CD14-positive monocyte (primary cell): ENCODE data around the gene DACT2. TPM values are rescaled to one million over a fixed set of nuclear protein-coding genes. Genes with fewer than 3 reads are reported as not detected.

Source experiments
- DNase-seq, 3 donors: peaks; one replicate each; pipeline ENCODE4 v3.0.0-alpha.2; 2011 to 2022
- H2AFZ ChIP-seq: 2 replicates; pipeline ENCODE4 v1.6.0; 2012; ENCODE audit warnings: mild to moderate bottlenecking, low read depth, low read length, inconsistent platforms; ENCODE audit not compliant: insufficient read depth, poor library complexity, severe bottlenecking
- H3K27ac ChIP-seq, 2 donors: 1 replicate in 1 of 2; 2 replicates in 1 of 2; pipeline ENCODE4 v1.5.1; 2012 to 2013; ENCODE audit warnings: low read length in 2 of 2, control low read depth in 1 of 2, inconsistent platforms in 1 of 2, low read depth in 1 of 2, mild to moderate bottlenecking in 1 of 2
- H3K27me3 ChIP-seq, 2 donors: one replicate each; pipeline versions ENCODE4 v1.6.0 to v1.6.1; 2011 to 2013; ENCODE audit warnings: low read length in 2 of 2; ENCODE audit not compliant: control insufficient read depth in 2 of 2, insufficient read depth in 2 of 2
- H3K36me3 ChIP-seq, 2 donors: replicated peaks in 1 of 2; 1 replicate in 1 of 2; 2 replicates in 1 of 2; pipeline versions ENCODE4 v1.5.1 to v1.6.1; 2012 to 2013; ENCODE audit warnings: low read length in 2 of 2, control low read depth in 1 of 2, inconsistent platforms in 1 of 2, mild to moderate bottlenecking in 1 of 2; ENCODE audit not compliant: insufficient read depth in 2 of 2, control insufficient read depth in 1 of 2
- H3K4me1 ChIP-seq, 2 donors: 1 replicate in 1 of 2; 2 replicates in 1 of 2; pipeline versions ENCODE4 v1.5.1 to v1.6.1; 2012 to 2013; ENCODE audit warnings: low read length in 2 of 2, control low read depth in 1 of 2, inconsistent platforms in 1 of 2, mild to moderate bottlenecking in 1 of 2, moderate library complexity in 1 of 2; ENCODE audit not compliant: insufficient read depth in 2 of 2, control insufficient read depth in 1 of 2
- H3K4me2 ChIP-seq: replicated peaks from 2 replicates; pipeline ENCODE3; 2012; ENCODE audit warnings: low read length, moderate library complexity, mild to moderate bottlenecking; ENCODE audit not compliant: poor library complexity, severe bottlenecking; ENCODE audit errors: extremely low read depth
- H3K4me3 ChIP-seq, 3 experiments: fragments of 200-600 bp in 1 of 3; sonication (generic) in 1 of 3; replicated peaks in 1 of 3; 1 replicate in 2 of 3; 2 replicates in 1 of 3; pipeline ENCODE4 v1.5.1; 2011 to 2013; ENCODE audit warnings: low read length in 3 of 3, mild to moderate bottlenecking in 3 of 3, control low read depth in 2 of 3, low read depth in 2 of 3, inconsistent platforms in 1 of 3, moderate library complexity in 1 of 3
- H3K79me2 ChIP-seq: 2 replicates; pipeline ENCODE4 v1.6.0; 2012; ENCODE audit warnings: mild to moderate bottlenecking, control low read depth, inconsistent platforms, low read length, moderate library complexity; ENCODE audit not compliant: insufficient read depth
- H3K9ac ChIP-seq: 2 replicates; pipeline ENCODE4 v1.6.0; 2017; ENCODE audit warnings: low read length, mild to moderate bottlenecking; ENCODE audit not compliant: insufficient read depth, poor library complexity, severe bottlenecking
- H3K9me3 ChIP-seq, 2 donors: replicated peaks in 1 of 2; 1 replicate in 1 of 2; 2 replicates in 1 of 2; pipeline versions ENCODE4 v1.5.1 to v1.6.1; 2012 to 2013; ENCODE audit warnings: low read length in 2 of 2, control low read depth in 1 of 2; ENCODE audit not compliant: control insufficient read depth in 1 of 2, insufficient read depth in 1 of 2
- H4K20me1 ChIP-seq: 2 replicates; pipeline ENCODE4 v1.6.0; 2012; ENCODE audit warnings: mild to moderate bottlenecking, low read length, control low read depth, moderate library complexity; ENCODE audit not compliant: insufficient read depth
- H3K27ac Mint-ChIP-seq, 7 donors: one replicate each; pipeline ENCODE4 v1.8.0; 2020; ENCODE audit warnings: mild to moderate bottlenecking in 7 of 7, mixed read lengths in 7 of 7, moderate library complexity in 6 of 7, inconsistent platforms in 2 of 7
- H3K27me3 Mint-ChIP-seq, 3 donors: one replicate each; pipeline ENCODE4 v1.8.0; 2021 to 2022; ENCODE audit warnings: low read depth in 3 of 3, mild to moderate bottlenecking in 3 of 3, mixed read lengths in 3 of 3, moderate library complexity in 3 of 3, inconsistent platforms in 1 of 3
- H3K36me3 Mint-ChIP-seq, 2 donors: one replicate each; pipeline ENCODE4 v1.8.0; 2020; ENCODE audit warnings: mixed read lengths in 2 of 2, inconsistent platforms in 1 of 2, mild to moderate bottlenecking in 1 of 2
- H3K4me1 Mint-ChIP-seq: one replicate; pipeline ENCODE4 v1.8.0; 2020; ENCODE audit warnings: mild to moderate bottlenecking, mixed read lengths
- H3K4me3 Mint-ChIP-seq, 2 donors: one replicate each; pipeline ENCODE4 v1.8.0; 2020; ENCODE audit warnings: mild to moderate bottlenecking in 2 of 2, mixed read lengths in 2 of 2, moderate library complexity in 1 of 2
- H3K9me3 Mint-ChIP-seq, 7 donors: one replicate each; pipeline ENCODE4 v1.8.0; 2020 to 2022; ENCODE audit warnings: mixed read lengths in 7 of 7, mild to moderate bottlenecking in 6 of 7, moderate library complexity in 6 of 7, inconsistent platforms in 2 of 7
- WGBS: methylation state at CpG from one replicate; pipeline ENCODE4 v1.1.5; 2013; ENCODE audit warnings: missing lambda C conversion rate; ENCODE audit not compliant: insufficient coverage; 5-methylcytosine and 5-hydroxymethylcytosine counted together
- intact Hi-C, 2 donors: fragments of 100-400 bp; cut with micrococcal nuclease; formaldehyde crosslinking; loops; one replicate each; pipeline versions ENCODE4 v1.15.0 to v1.15.1; 2023
- polyA plus RNA-seq, 3 donors: library from polyadenylated mRNA; depleted of rRNA in 1 of 3; unstranded in 2 of 3; stranded (reverse) in 1 of 3; fragments of 300-500 nt in 2 of 3; fragments of >200 nt in 1 of 3; fragmentation: Illumina TruSeq in 2 of 3; gene quantifications; 1 replicate in 2 of 3; 2 replicates in 1 of 3; pipeline ENCODE4 v1.2.3, GENCODE V29; 2012 to 2021
- TF ChIP-seq, protein P1 (sequence below): fragments of 200-600 bp; IDR thresholded peaks from one replicate; pipeline ENCODE4 v1.8.0; 2022; ENCODE audit warnings: antibody characterized with exemption, mild to moderate bottlenecking

DACT2 gene
- polyA plus RNA-seq, 3 donors, result not detected

DNA sequence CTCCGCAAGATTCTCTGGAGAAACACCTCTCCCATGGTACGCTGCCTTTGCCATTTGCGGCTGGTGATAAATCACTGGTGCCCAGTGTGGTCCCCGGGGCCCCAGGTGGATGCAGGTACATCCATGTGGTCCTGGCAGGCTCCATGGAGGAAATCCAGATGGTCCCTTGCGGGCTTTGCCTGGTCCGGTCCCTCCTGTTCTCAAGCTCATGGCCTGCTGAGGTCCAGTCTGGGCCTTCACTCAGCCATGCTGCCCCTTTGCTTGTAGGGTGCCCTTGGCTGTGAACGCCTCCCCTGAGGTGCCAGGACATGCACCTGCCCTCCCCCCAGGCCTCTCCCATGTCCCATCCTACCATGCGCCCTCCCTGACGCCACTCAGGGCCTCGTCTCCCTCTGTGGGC lies 21.2 kb upstream of the DACT2 start:
- Histone ChIP-seq H4K20me1 (no peaks in the 10 kb centered on the region), H3K79me2 (no peaks in the 10 kb centered on the region), H3K4me1 (no peaks in the 10 kb centered on the region), H3K27me3 (peaks cover 0 to 5% of the 10 kb centered on the region in 2 donors), H3K27ac (no peak overlapping the region), H3K36me3 (no peaks in the 10 kb centered on the region), H3K4me2 (no peak overlapping the region), H2AFZ (no peak overlapping the region), H3K9ac (no peak overlapping the region), H3K4me3 (no peak overlapping the region), H3K9me3 (no peaks in the 10 kb centered on the region)
- no peaks in the 10 kb centered on the region for H3K36me3 Mint-ChIP-seq
- no peak overlapping the region for H3K4me3 Mint-ChIP-seq
- H3K27ac Mint-ChIP-seq, result no peak overlapping the region
- WGBS, result 85% methylated on average over 8 of the region's 10 CpGs
- peaks cover 5 to 14% (median 7%) of the 10 kb centered on the region in 3 donors for H3K27me3 Mint-ChIP-seq
- no peaks in the 10 kb centered on the region for H3K4me1 Mint-ChIP-seq
- intact Hi-C loops, result no loop called here
- peaks cover 0 to 12% (median 0%) of the 10 kb centered on the region in 7 donors for H3K9me3 Mint-ChIP-seq
- TF ChIP-seq, protein P1, sequence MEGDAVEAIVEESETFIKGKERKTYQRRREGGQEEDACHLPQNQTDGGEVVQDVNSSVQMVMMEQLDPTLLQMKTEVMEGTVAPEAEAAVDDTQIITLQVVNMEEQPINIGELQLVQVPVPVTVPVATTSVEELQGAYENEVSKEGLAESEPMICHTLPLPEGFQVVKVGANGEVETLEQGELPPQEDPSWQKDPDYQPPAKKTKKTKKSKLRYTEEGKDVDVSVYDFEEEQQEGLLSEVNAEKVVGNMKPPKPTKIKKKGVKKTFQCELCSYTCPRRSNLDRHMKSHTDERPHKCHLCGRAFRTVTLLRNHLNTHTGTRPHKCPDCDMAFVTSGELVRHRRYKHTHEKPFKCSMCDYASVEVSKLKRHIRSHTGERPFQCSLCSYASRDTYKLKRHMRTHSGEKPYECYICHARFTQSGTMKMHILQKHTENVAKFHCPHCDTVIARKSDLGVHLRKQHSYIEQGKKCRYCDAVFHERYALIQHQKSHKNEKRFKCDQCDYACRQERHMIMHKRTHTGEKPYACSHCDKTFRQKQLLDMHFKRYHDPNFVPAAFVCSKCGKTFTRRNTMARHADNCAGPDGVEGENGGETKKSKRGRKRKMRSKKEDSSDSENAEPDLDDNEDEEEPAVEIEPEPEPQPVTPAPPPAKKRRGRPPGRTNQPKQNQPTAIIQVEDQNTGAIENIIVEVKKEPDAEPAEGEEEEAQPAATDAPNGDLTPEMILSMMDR, result no peak
- DNase-seq, result no peak

DNA sequence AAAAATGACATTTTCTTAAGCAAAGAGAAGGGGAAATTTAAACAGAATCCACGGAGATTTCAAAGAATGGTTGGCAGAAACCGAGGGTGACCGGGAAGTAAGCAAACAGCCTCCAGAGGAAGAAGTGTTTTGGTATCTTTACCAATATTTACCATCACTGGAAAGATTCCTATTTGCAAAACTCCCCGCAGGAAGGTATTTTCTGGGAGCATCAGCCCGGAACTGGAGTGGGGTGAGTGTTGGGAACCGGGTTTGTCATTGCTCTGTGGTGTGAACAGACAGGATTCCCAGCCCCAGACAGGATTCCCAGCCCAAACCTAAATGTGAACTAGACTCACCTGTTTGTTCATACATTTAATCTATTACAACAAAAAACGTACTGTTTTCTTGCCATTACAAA lies 19.2 kb upstream of the DACT2 start:
- no peak overlapping the region for H3K4me2 ChIP-seq
- H3K36me3 ChIP-seq, result no peaks in the 10 kb centered on the region
- no peak overlapping the region for H3K9ac ChIP-seq
- TF ChIP-seq, protein P1, result no peak
- Mint-ChIP-seq H3K4me1 (no peaks in the 10 kb centered on the region), H3K27ac (no peak overlapping the region), H3K4me3 (no peak overlapping the region), H3K27me3 (peaks cover 0 to 7% (median 6%) of the 10 kb centered on the region in 3 donors), H3K36me3 (no peaks in the 10 kb centered on the region), H3K9me3 (peaks cover 0 to 10% (median 1%) of the 10 kb centered on the region in 7 donors)
- no peak overlapping the region for H2AFZ ChIP-seq
- H3K27me3 ChIP-seq, result no peaks in the 10 kb centered on the region
- no peaks in the 10 kb centered on the region for H3K9me3 ChIP-seq
- H3K4me3 ChIP-seq, result no peak overlapping the region
- H4K20me1 ChIP-seq, result no peaks in the 10 kb centered on the region
- H3K27ac ChIP-seq, result no peak overlapping the region
- no peaks in the 10 kb centered on the region for H3K4me1 ChIP-seq
- DNase-seq, result no peak
- intact Hi-C loops, result no loop called here
- WGBS, result no CpG with 5 or more reads among the region's 7 CpGs
- no peaks in the 10 kb centered on the region for H3K79me2 ChIP-seq
